Smooth muscle cell (in vitro differentiated cells): ENCODE data around the gene C9orf43. TPM values are rescaled to one million over a fixed set of nuclear protein-coding genes. Genes with fewer than 3 reads are reported as not detected.

ENCODE experiments used
- DNase-seq: peaks from one replicate; lab custom pipeline; 2025; ENCODE audit not compliant: unreplicated experiment; lab: John Stamatoyannopoulos, UW
- H2AFZ ChIP-seq: fragments of 200-600 bp; sonication (generic); 2 replicates; pipeline ENCODE4 v1.6.0; 2016; ENCODE audit warnings: antibody characterized with exemption, low read depth, mild to moderate bottlenecking
- H3F3A ChIP-seq: fragments of 200-600 bp; sonication (generic); 2 replicates; pipeline ENCODE4 v1.6.0; 2017; ENCODE audit warnings: antibody characterized with exemption, low read depth
- H3K27ac ChIP-seq: fragments of 200-600 bp; sonication (generic); 2 replicates; pipeline ENCODE4 v1.5.1; 2016; ENCODE audit warnings: low read depth, mild to moderate bottlenecking
- H3K27me3 ChIP-seq: fragments of 200-600 bp; sonication (generic); 2 replicates; pipeline ENCODE4 v1.6.1; 2016; ENCODE audit warnings: low read depth, mild to moderate bottlenecking
- H3K36me3 ChIP-seq: fragments of 200-600 bp; sonication (generic); 2 replicates; pipeline ENCODE4 v1.5.1; 2016; ENCODE audit warnings: low read depth
- H3K4me1 ChIP-seq: fragments of 200-600 bp; sonication (generic); 2 replicates; pipeline ENCODE4 v1.5.1; 2016; ENCODE audit warnings: low read depth
- H3K4me2 ChIP-seq: fragments of 200-600 bp; sonication (generic); 2 replicates; pipeline ENCODE4 v1.6.0; 2016; ENCODE audit warnings: mild to moderate bottlenecking
- H3K4me3 ChIP-seq: fragments of 200-600 bp; sonication (generic); 2 replicates; pipeline ENCODE4 v1.5.1; 2016; ENCODE audit warnings: mild to moderate bottlenecking
- H3K79me2 ChIP-seq: fragments of 200-600 bp; sonication (generic); 2 replicates; pipeline ENCODE4 v1.6.0; 2016; ENCODE audit warnings: low read depth, mild to moderate bottlenecking
- H3K9ac ChIP-seq: fragments of 200-600 bp; sonication (generic); 2 replicates; pipeline ENCODE4 v1.6.0; 2016; ENCODE audit warnings: low read depth
- H3K9me3 ChIP-seq: fragments of 200-600 bp; sonication (generic); replicated peaks from 2 replicates; pipeline ENCODE4 v1.5.1; 2016; ENCODE audit warnings: low read depth
- H4K20me1 ChIP-seq: fragments of 200-600 bp; sonication (generic); 2 replicates; pipeline ENCODE4 v1.6.0; 2016; ENCODE audit warnings: low read depth
- WGBS: methylation state at CpG from one replicate; pipeline ENCODE4 v1.1.7; 2016; ENCODE audit warnings: low lambda C conversion rate; 5-methylcytosine and 5-hydroxymethylcytosine counted together
- polyA plus RNA-seq: library from polyadenylated mRNA; unstranded; fragments of >200 nt; fragmentation: Nextera tagmentation; extraction: Ambion mirVana; gene quantifications from 2 replicates; pipeline ENCODE4 v1.2.1, GENCODE V29; 2016
- total RNA-seq: library from RNA; depleted of rRNA; stranded (reverse); fragments of >200 nt; gene quantifications from 2 replicates; pipeline ENCODE4 v1.2.3, GENCODE V29; 2014
- TF ChIP-seq, protein P1 (sequence below): fragments of 200-600 bp; sonication (generic); IDR thresholded peaks from 2 replicates; pipeline ENCODE4 v1.5.1; 2017; ENCODE audit warnings: borderline replicate concordance, mild to moderate bottlenecking, antibody characterized with exemption; ENCODE audit not compliant: insufficient read depth, poor library complexity, severe bottlenecking

The C9orf43 gene
- total and polyA plus RNA-seq, 2 experiments from 2014 or later: 2.0 TPM; not detected in 1

- Histone ChIP-seq H3K27me3 (no peaks in the 10 kb centered on the region), H3K4me3 (no peak overlapping the region), H3K79me2 (no peaks in the 10 kb centered on the region), H3K4me1 (peaks cover 1% of the 10 kb centered on the region), H2AFZ (no peak overlapping the region), H3F3A (peaks cover 6% of the 10 kb centered on the region), H3K9me3 (no peaks in the 10 kb centered on the region), H3K9ac (no peak overlapping the region), H4K20me1 (no peaks in the 10 kb centered on the region), H3K4me2 (no peak overlapping the region), H3K27ac (no peak overlapping the region), H3K36me3 (no peaks in the 10 kb centered on the region)
- TF ChIP-seq, protein P1, sequence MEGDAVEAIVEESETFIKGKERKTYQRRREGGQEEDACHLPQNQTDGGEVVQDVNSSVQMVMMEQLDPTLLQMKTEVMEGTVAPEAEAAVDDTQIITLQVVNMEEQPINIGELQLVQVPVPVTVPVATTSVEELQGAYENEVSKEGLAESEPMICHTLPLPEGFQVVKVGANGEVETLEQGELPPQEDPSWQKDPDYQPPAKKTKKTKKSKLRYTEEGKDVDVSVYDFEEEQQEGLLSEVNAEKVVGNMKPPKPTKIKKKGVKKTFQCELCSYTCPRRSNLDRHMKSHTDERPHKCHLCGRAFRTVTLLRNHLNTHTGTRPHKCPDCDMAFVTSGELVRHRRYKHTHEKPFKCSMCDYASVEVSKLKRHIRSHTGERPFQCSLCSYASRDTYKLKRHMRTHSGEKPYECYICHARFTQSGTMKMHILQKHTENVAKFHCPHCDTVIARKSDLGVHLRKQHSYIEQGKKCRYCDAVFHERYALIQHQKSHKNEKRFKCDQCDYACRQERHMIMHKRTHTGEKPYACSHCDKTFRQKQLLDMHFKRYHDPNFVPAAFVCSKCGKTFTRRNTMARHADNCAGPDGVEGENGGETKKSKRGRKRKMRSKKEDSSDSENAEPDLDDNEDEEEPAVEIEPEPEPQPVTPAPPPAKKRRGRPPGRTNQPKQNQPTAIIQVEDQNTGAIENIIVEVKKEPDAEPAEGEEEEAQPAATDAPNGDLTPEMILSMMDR: no peak
- no peak for DNase-seq
- WGBS: 58% methylated on average over 2 of the region's 2 CpGs
Measured at GRCh38 chr9:113449376-113449775, 38.8 kb downstream of the C9orf43 start.

GRCh38 chr9:113452113-113452605, 41.6 kb downstream of the C9orf43 start:
- Histone ChIP-seq H3K27me3 (no peaks in the 10 kb centered on the region), H4K20me1 (no peaks in the 10 kb centered on the region), H3K36me3 (no peaks in the 10 kb centered on the region), H2AFZ (no peak overlapping the region), H3K79me2 (no peaks in the 10 kb centered on the region), H3K4me3 (no peak overlapping the region), H3K9ac (no peak overlapping the region), H3K27ac (peak overlapping the region; percentile 37), H3F3A (peaks cover 21% of the 10 kb centered on the region), H3K4me1 (peaks cover 22% of the 10 kb centered on the region), H3K9me3 (no peaks in the 10 kb centered on the region), H3K4me2 (no peak overlapping the region)
- DNase-seq: no peak
- TF ChIP-seq, protein P1: no peak
- 41% methylated on average over 4 of the region's 4 CpGs for WGBS

DNA sequence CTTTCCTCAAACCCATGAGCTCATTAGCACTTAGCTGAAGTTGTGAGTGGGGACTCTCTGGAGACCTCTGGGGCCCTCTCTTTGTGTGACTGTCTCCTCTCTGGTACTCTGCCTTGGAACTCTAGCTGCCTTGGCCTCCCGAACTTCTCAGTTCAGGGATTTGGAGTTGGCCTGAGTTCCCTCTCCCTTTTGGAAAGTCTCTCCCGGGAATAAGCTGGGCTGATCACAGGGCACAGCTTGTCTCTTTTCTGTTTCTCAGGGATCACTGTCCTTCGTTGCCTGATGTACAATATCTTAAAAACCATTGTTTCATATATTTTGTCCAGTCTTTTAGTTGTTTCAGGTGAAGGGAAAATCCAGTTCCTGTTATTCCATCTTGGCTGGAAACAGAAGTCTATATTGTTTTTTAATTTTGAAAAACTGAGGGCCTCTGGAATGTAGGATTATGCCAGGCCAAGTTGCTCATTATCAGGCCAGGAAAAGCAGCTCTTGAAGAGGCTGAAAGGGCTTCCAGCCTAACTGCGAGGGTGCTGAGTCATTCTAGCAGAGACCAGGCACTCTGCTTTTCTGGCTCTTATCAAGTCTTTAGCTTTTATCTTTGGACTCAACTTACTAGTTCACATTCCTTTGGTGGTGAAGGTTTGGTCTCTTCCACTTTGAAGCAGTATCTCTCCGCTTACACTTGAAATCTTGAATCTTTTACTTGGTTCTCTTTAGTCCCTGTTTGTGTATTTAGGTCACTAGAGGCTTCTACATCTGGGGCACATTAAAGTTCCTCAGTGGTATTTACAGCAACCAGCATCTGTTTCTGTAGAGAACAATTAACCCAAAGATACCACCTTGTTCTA, 44.6 kb downstream of the C9orf43 start:
- TF ChIP-seq, protein P1: no peak
- H3F3A ChIP-seq: peaks cover 21% of the 10 kb centered on the region
- no peaks in the 10 kb centered on the region for H3K79me2 ChIP-seq
- H3K4me3 ChIP-seq: no peak overlapping the region
- H4K20me1 ChIP-seq: no peaks in the 10 kb centered on the region
- H3K4me1 ChIP-seq: peaks cover 22% of the 10 kb centered on the region
- no peaks in the 10 kb centered on the region for H3K36me3 ChIP-seq
- H3K27ac ChIP-seq: peak overlapping the region; percentile 92
- peak overlapping the region; percentile 42 for H3K9ac ChIP-seq
- WGBS: 11% methylated on average over 5 of the region's 5 CpGs
- H3K27me3 ChIP-seq: no peaks in the 10 kb centered on the region
- DNase-seq: no peak
- no peaks in the 10 kb centered on the region for H3K9me3 ChIP-seq
- peak overlapping the region; percentile 35 for H2AFZ ChIP-seq
- peak overlapping the region; percentile 52 for H3K4me2 ChIP-seq

DNA sequence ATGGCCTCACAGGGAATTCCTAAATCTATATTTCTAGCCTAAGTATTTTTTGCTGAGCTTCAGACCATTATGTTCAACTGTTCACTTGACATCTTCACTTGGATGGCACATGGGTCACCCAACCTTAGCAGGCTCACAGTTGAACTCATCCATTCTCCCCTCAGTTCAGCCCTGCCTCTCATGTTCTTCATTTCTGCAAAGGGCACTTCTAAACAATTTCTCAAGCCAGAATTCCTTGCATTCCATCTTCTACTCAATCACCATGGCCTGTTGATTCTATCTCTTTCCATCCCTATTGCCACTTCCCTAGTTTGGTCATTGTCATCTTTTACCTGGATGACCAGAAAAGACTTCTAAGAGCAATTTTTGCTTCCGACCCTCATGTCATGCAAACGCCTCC, 45.7 kb downstream of the C9orf43 start:
- no peaks in the 10 kb centered on the region for H3K27me3 ChIP-seq
- H3K4me2 ChIP-seq: peak overlapping the region; percentile 52
- H4K20me1 ChIP-seq: no peaks in the 10 kb centered on the region
- H3K9me3 ChIP-seq: no peaks in the 10 kb centered on the region
- DNase-seq: no peak
- no peak overlapping the region for H3K9ac ChIP-seq
- peaks cover 22% of the 10 kb centered on the region for H3K4me1 ChIP-seq
- 73% methylated on average over 2 of the region's 2 CpGs for WGBS
- no peak overlapping the region for H2AFZ ChIP-seq
- no peaks in the 10 kb centered on the region for H3K79me2 ChIP-seq
- H3K27ac ChIP-seq: peak overlapping the region; percentile 92
- peaks cover 21% of the 10 kb centered on the region for H3F3A ChIP-seq
- TF ChIP-seq, protein P1: no peak
- no peaks in the 10 kb centered on the region for H3K36me3 ChIP-seq
- H3K4me3 ChIP-seq: no peak overlapping the region
